PC-3 (cell line): ENCODE results near the gene EIF4A2. TPM values are rescaled to one million over a fixed set of nuclear protein-coding genes. Genes with fewer than 3 reads are reported as not detected.
"Not testable (repeated sequence)": the region's sequence is repeated elsewhere in the genome, so short reads cannot be mapped to it uniquely, and the experiment has no call there.

Experiments
- ATAC-seq: fragments of 200-7000 bp; cut with Tn5 transposase; 2 replicates; pipeline ENCODE4 v1.9.1; 2020; ENCODE audit warnings: mild to moderate bottlenecking, moderate library complexity
- BruUV-seq: library from RNA; stranded (reverse); fragments of 400-500 nt; replicated peaks from 2 replicates; lab custom pipeline; 2021; lab: Mats Ljungman, UMichigan
- CTCF ChIA-PET: fragments of 300-600 bp; sonication (Branson Sonifier 250); formaldehyde crosslinking; loops from one replicate; lab custom pipeline; 2022; ENCODE audit warnings: antibody characterized with exemption; lab: Charles Lee
- POLR2A ChIA-PET: fragments of 300-600 bp; sonication (Branson Sonifier 250); formaldehyde crosslinking; loops from one replicate; lab custom pipeline; 2022; ENCODE audit warnings: antibody characterized with exemption; ENCODE audit not compliant: unreplicated experiment; lab: Charles Lee
- DNase-seq: peaks from one replicate; pipeline ENCODE4 v3.0.0-alpha.2; 2015
- H2AFZ ChIP-seq: fragments of 300-600 bp; sonication (generic); 2 replicates; pipeline ENCODE4 v1.6.0; 2016; ENCODE audit warnings: antibody characterized with exemption, low read length
- H3F3A ChIP-seq: fragments of 300-600 bp; sonication (generic); one replicate; pipeline ENCODE4 v1.6.0; 2017; ENCODE audit warnings: antibody characterized with exemption, low read length, control low read depth, mild to moderate bottlenecking; ENCODE audit not compliant: unreplicated experiment
- H3K27ac ChIP-seq: fragments of 300-600 bp; sonication (generic); 2 replicates; pipeline ENCODE4 v1.5.1; 2016; ENCODE audit warnings: mild to moderate bottlenecking, low read length
- H3K27me3 ChIP-seq: fragments of 300-600 bp; sonication (generic); 2 replicates; pipeline ENCODE4 v1.6.1; 2016; ENCODE audit warnings: low read length, mixed read lengths
- H3K36me3 ChIP-seq: fragments of 300-600 bp; sonication (generic); 2 replicates; pipeline ENCODE4 v1.6.1; 2016; ENCODE audit warnings: low read depth, mixed run types, low read length, mixed read lengths
- H3K4me1 ChIP-seq: fragments of 300-600 bp; sonication (generic); 2 replicates; pipeline ENCODE4 v1.5.1; 2016; ENCODE audit warnings: low read length; ENCODE audit not compliant: insufficient read depth
- H3K4me2 ChIP-seq: fragments of 300-600 bp; sonication (generic); 2 replicates; pipeline ENCODE4 v1.6.0; 2016; ENCODE audit warnings: low read length
- H3K4me3 ChIP-seq: fragments of 300-600 bp; sonication (generic); 2 replicates; pipeline ENCODE4 v1.5.1; 2016; ENCODE audit warnings: mild to moderate bottlenecking, low read length, mixed read lengths
- H3K79me2 ChIP-seq: fragments of 300-600 bp; sonication (generic); 2 replicates; pipeline ENCODE4 v1.6.1; 2017; ENCODE audit warnings: low read length, mixed read lengths
- H3K9ac ChIP-seq: fragments of 300-600 bp; sonication (generic); 2 replicates; pipeline ENCODE4 v1.6.0; 2016; ENCODE audit warnings: mild to moderate bottlenecking, low read length
- H3K9me2 ChIP-seq: fragments of 300-600 bp; sonication (generic); replicated peaks from 2 replicates; pipeline ENCODE4 v1.6.1; 2016; ENCODE audit warnings: mixed run types, low read length, mixed read lengths
- H3K9me3 ChIP-seq: fragments of 300-600 bp; sonication (generic); 2 replicates; pipeline ENCODE4 v1.6.1; 2016; ENCODE audit warnings: low read length, mixed read lengths
- H4K20me1 ChIP-seq: fragments of 300-600 bp; sonication (generic); 2 replicates; pipeline ENCODE4 v1.6.1; 2016; ENCODE audit warnings: low read length, mixed read lengths
- EZH2 ChIP-seq: fragments of 300-600 bp; sonication (generic); IDR thresholded peaks from one replicate; pipeline ENCODE4 v1.6.1; 2017; ENCODE audit warnings: antibody characterized with exemption, mild to moderate bottlenecking, low read length; ENCODE audit not compliant: unreplicated experiment
- EZH2phosphoT487 ChIP-seq: fragments of 300-600 bp; sonication (generic); IDR thresholded peaks from 2 replicates; pipeline ENCODE4 v1.6.1; 2018; ENCODE audit warnings: mild to moderate bottlenecking, antibody characterized with exemption, low read length, borderline replicate concordance
- intact Hi-C: fragments of 100-400 bp; cut with micrococcal nuclease; formaldehyde crosslinking; loops from 2 replicates; pipeline ENCODE4 v1.9.0; 2023
- total RNA-seq: library from RNA; depleted of rRNA; stranded (reverse); fragments of >200 nt; gene quantifications from 2 replicates; pipeline ENCODE4 v1.2.3, GENCODE V29; 2014
- TF ChIP-seq, protein P1 (sequence below): fragments of 300-600 bp; sonication (generic); conservative IDR thresholded peaks from 2 replicates; pipeline ENCODE4 v1.5.1; 2017; ENCODE audit warnings: antibody characterized with exemption, low read depth, mild to moderate bottlenecking, low read length

EIF4A2 gene
- total RNA-seq, 1 experiment from 2014 or later = 233 TPM

DNA sequence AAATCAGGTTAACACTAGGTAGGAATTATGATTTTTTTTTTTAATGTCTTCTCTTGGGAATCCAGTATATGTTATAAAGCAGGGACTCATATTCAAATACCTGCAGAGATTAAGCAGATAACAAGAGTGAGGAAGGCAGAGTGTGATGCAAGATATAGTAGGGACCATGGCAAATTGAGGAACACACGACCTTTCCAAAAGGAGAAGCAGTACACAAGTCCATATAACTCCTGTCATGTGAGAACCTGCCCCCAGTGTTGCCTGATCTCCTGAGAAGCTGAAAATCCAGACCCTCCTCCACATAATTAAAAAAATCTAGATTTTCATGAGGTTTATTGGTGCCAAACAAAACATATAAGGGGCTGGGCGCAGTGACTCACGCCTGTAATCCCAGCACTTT, 19.3 kb downstream of the EIF4A2 start:
- intact Hi-C loops = no loop called here
- no peaks in the 10 kb centered on the region for H3K27me3 ChIP-seq
- H2AFZ ChIP-seq = no peak overlapping the region
- ATAC-seq (no peak), DNase-seq (no peak)
- H3K9ac ChIP-seq = no peak overlapping the region
- H3K9me3 ChIP-seq = no peaks in the 10 kb centered on the region
- BruUV-seq = no TSS peak
- peaks cover 39% of the 10 kb centered on the region for H3K36me3 ChIP-seq
- no peak overlapping the region for H3K4me2 ChIP-seq
- H3K79me2 ChIP-seq = peaks cover 19% of the 10 kb centered on the region
- H4K20me1 ChIP-seq = no peaks in the 10 kb centered on the region
- CTCF ChIA-PET = no interaction called here
- no peak overlapping the region for H3K4me3 ChIP-seq
- TF ChIP-seq, protein P1, sequence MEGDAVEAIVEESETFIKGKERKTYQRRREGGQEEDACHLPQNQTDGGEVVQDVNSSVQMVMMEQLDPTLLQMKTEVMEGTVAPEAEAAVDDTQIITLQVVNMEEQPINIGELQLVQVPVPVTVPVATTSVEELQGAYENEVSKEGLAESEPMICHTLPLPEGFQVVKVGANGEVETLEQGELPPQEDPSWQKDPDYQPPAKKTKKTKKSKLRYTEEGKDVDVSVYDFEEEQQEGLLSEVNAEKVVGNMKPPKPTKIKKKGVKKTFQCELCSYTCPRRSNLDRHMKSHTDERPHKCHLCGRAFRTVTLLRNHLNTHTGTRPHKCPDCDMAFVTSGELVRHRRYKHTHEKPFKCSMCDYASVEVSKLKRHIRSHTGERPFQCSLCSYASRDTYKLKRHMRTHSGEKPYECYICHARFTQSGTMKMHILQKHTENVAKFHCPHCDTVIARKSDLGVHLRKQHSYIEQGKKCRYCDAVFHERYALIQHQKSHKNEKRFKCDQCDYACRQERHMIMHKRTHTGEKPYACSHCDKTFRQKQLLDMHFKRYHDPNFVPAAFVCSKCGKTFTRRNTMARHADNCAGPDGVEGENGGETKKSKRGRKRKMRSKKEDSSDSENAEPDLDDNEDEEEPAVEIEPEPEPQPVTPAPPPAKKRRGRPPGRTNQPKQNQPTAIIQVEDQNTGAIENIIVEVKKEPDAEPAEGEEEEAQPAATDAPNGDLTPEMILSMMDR = no peak
- no peak for TF ChIP-seq EZH2phosphoT487
- no peak for TF ChIP-seq EZH2
- H3K9me2 ChIP-seq = no peaks in the 10 kb centered on the region
- H3K4me1 ChIP-seq = peaks cover 18% of the 10 kb centered on the region
- no peak overlapping the region for H3K27ac ChIP-seq
- POLR2A ChIA-PET = no interaction called here
- H3F3A ChIP-seq = no peaks in the 10 kb centered on the region

DNA sequence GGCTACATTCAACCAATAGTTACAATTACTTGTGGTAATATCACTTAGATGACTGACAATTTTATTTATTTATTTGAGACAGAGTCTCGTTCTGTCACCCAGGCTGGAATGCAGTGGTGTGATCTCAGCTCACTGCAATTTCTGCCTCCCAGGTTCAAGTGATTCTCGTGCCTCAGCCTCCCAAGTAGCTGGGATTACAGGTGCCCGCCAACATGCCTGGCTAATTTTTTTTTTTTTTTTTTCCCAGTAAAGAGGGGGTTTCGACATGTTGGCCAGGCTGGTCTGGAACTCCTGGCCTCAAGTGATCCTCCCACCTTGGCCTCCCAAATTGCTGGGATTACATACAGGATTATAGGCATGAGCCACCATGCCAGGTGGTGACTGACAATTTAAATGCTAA, 20.1 kb downstream of the EIF4A2 start:
- H3K27ac ChIP-seq, BruUV-seq, H3K4me2 ChIP-seq, H3K4me3 ChIP-seq, intact Hi-C loops, CTCF ChIA-PET, H4K20me1 ChIP-seq, DNase-seq, H3K9me2 ChIP-seq, POLR2A ChIA-PET, H3K27me3 ChIP-seq, H3K9me3 ChIP-seq, ATAC-seq, H3K9ac ChIP-seq, H3F3A ChIP-seq, H2AFZ ChIP-seq: not testable (repeated sequence)
- peaks cover 34% of the 10 kb centered on the region for H3K36me3 ChIP-seq
- H3K79me2 ChIP-seq = peaks cover 19% of the 10 kb centered on the region
- H3K4me1 ChIP-seq = peaks cover 19% of the 10 kb centered on the region

GRCh38 chr3:186806089-186807055, 23.0 kb downstream of the EIF4A2 start, which contains the start of gene RFC4:
RFC4 (minus strand) TSS chr3:186806482; CDS start chr3:186804713, 1,769 bp downstream.
- Histone ChIP-seq H3K9me2 (no peaks in the 10 kb centered on the region), H3K36me3 (peaks cover 9% of the 10 kb centered on the region; the same call in 1 of the 2 replicates), H4K20me1 (no peaks in the 10 kb centered on the region), H3K27ac (peak within 1 kb of the TSS; percentile 72), H3K9me3 (no peaks in the 10 kb centered on the region), H2AFZ (peak within 1 kb of the TSS; percentile 93), H3K4me1 (peaks cover 25% of the 10 kb centered on the region), H3K27me3 (no peaks in the 10 kb centered on the region), H3K4me2 (peak within 1 kb of the TSS; percentile 86), H3F3A (no peaks in the 10 kb centered on the region), H3K4me3 (peak within 1 kb of the TSS; percentile 76), H3K79me2 (peaks cover 19% of the 10 kb centered on the region), H3K9ac (peak within 1 kb of the TSS; percentile 91)
- ChIA-PET POLR2A (interaction anchor here (0.5 to 0.6 kb wide), 6 partner anchors 14 to 731 kb away, joined by 3 to 7 read pairs (median 5); no protein-coding TSS in a partner anchor), CTCF (no interaction called here)
- DNase-seq (peak; percentile 88), ATAC-seq (peak; percentile 91)
- TF ChIP-seq EZH2phosphoT487 (no peak), EZH2 (no peak)
- TF ChIP-seq, protein P1 = no peak
- TSS peak; percentile 89 for BruUV-seq
- intact Hi-C loops = loop anchor here (2.0 kb wide), 1 partner anchor 16 kb away; no protein-coding TSS in a partner anchor
